OCI-LY7 (cell line): ENCODE results near the gene MACROD2. TPM values are rescaled to one million over a fixed set of nuclear protein-coding genes. Genes with fewer than 3 reads are reported as not detected.

Source experiments
- BruUV-seq: library from RNA; stranded (reverse); fragments of 400-500 nt; replicated peaks from 2 replicates; lab custom pipeline; 2021; lab: Mats Ljungman, UMichigan
- CTCF ChIA-PET: fragments of 300-600 bp; sonication (Branson Sonifier 250); formaldehyde crosslinking; loops from one replicate; lab custom pipeline; 2022; ENCODE audit warnings: antibody characterized with exemption; ENCODE audit not compliant: unreplicated experiment; lab: Charles Lee
- POLR2A ChIA-PET: fragments of 300-600 bp; sonication (Branson Sonifier 250); formaldehyde crosslinking; loops from one replicate; lab custom pipeline; 2022; ENCODE audit warnings: antibody characterized with exemption; lab: Charles Lee
- DNase-seq: peaks from one replicate; pipeline ENCODE4 v3.0.0-alpha.2; 2015; ENCODE audit warnings: low spot score
- H2AFZ ChIP-seq: fragments of 200-600 bp; sonication (generic), shearing (Covaris generic); 2 replicates; pipeline ENCODE4 v1.6.1; 2014; ENCODE audit warnings: mild to moderate bottlenecking, antibody characterized with exemption, low read length, moderate library complexity
- H3K27ac ChIP-seq: fragments of 200-600 bp; sonication (generic); 2 replicates; pipeline ENCODE4 v1.5.1; 2014; ENCODE audit warnings: mixed run types, low read depth, mild to moderate bottlenecking, moderate library complexity, low read length, inconsistent platforms; ENCODE audit not compliant: poor library complexity, severe bottlenecking
- H3K36me3 ChIP-seq: fragments of 200-600 bp; sonication (generic); 2 replicates; pipeline ENCODE4 v1.6.1; 2014; ENCODE audit warnings: mild to moderate bottlenecking, antibody characterized with exemption, low read length, moderate library complexity, mixed read lengths; ENCODE audit not compliant: insufficient read depth
- H3K4me1 ChIP-seq: fragments of 200-600 bp; sonication (generic); 2 replicates; pipeline ENCODE4 v1.5.1; 2014; ENCODE audit warnings: mild to moderate bottlenecking, low read length; ENCODE audit not compliant: insufficient read depth, poor library complexity, severe bottlenecking
- H3K4me2 ChIP-seq: fragments of 200-600 bp; sonication (generic); 2 replicates; pipeline ENCODE4 v1.6.1; 2014; ENCODE audit warnings: mild to moderate bottlenecking, low read length
- H3K4me3 ChIP-seq: fragments of 200-600 bp; sonication (generic); 2 replicates; pipeline ENCODE4 v1.5.1; 2014; ENCODE audit warnings: mild to moderate bottlenecking, low read depth, low read length; ENCODE audit not compliant: poor library complexity, severe bottlenecking
- H3K79me2 ChIP-seq: fragments of 200-600 bp; sonication (generic); 2 replicates; pipeline ENCODE4 v1.6.1; 2016; ENCODE audit warnings: low read depth, mild to moderate bottlenecking, low read length, moderate library complexity, mixed read lengths; ENCODE audit not compliant: insufficient read depth
- H3K9me2 ChIP-seq: fragments of 200-600 bp; sonication (generic); 2 replicates; pipeline ENCODE4 v1.6.1; 2016; ENCODE audit warnings: mild to moderate bottlenecking, low read length, mixed read lengths; ENCODE audit not compliant: insufficient read depth
- H3K9me3 ChIP-seq: fragments of 200-600 bp; sonication (generic); 2 replicates; pipeline ENCODE4 v1.6.1; 2014; ENCODE audit warnings: mild to moderate bottlenecking, mixed run types, low read length, mixed read lengths
- H4K20me1 ChIP-seq: fragments of 200-600 bp; sonication (generic); 2 replicates; pipeline ENCODE4 v1.6.1; 2014; ENCODE audit warnings: mild to moderate bottlenecking, antibody characterized with exemption, low read length, moderate library complexity, mixed read lengths; ENCODE audit not compliant: insufficient read depth
- CTCF ChIP-seq: fragments of 200-600 bp; sonication (generic); conservative IDR thresholded peaks from 2 replicates; pipeline ENCODE4 v1.5.1; 2014; ENCODE audit warnings: mild to moderate bottlenecking, antibody characterized with exemption, low read length, moderate library complexity, mixed read lengths
- EZH2phosphoT487 ChIP-seq: fragments of 200-600 bp; sonication (generic); IDR thresholded peaks from 2 replicates; pipeline ENCODE4 v1.6.1; 2018; ENCODE audit warnings: low read depth, borderline replicate concordance, mild to moderate bottlenecking, mixed run types, antibody characterized with exemption, low read length, moderate library complexity, mixed read lengths
- intact Hi-C: fragments of 100-400 bp; cut with micrococcal nuclease; formaldehyde crosslinking; loops from one replicate; pipeline ENCODE4 v1.10.0; 2022; ENCODE audit not compliant: unreplicated experiment
- total RNA-seq, 2 experiments: library from RNA; depleted of rRNA in 1 of 2; stranded (reverse); fragments of >200 nt in 1 of 2; shearing (Covaris generic) in 1 of 2; gene quantifications; 2 replicates each; pipeline ENCODE4 v1.2.3, GENCODE V29; 2014 to 2022

Gene MACROD2
- total RNA-seq, 2 experiments from 2014 or later = 0.09 to 4.5 TPM

DNA sequence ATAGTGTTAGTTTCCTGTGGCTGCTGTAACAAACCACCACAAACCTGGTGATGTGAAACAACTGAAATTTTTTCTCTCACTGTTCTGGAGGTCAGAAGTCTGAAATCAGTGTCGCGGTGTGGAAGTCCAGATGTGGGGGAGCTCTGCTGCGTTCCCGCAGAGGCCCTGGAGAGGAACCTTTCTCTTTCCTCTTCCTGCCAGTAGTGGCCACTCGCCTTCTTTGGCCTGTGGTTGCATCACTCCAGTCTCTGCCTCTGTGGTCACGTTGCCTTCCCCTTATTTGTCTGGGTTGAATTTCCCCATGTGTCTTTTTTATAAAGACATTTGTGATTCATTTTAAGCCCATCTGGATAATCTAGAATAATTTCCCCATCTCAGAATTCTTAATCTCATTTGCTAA is 637.6 kb downstream of the MACROD2 start:
- TF ChIP-seq CTCF (no peak), EZH2phosphoT487 (no peak)
- no peak overlapping the region for H3K27ac ChIP-seq
- no peaks in the 10 kb centered on the region for H3K4me1 ChIP-seq
- H3K9me3 ChIP-seq = no peaks in the 10 kb centered on the region
- no peak for DNase-seq
- no peaks in the 10 kb centered on the region for H4K20me1 ChIP-seq
- no peaks in the 10 kb centered on the region for H3K79me2 ChIP-seq
- no peaks in the 10 kb centered on the region for H3K9me2 ChIP-seq
- no peak overlapping the region for H3K4me3 ChIP-seq
- H3K4me2 ChIP-seq = no peak overlapping the region
- no peaks in the 10 kb centered on the region for H3K36me3 ChIP-seq
- no TSS peak for BruUV-seq
- H2AFZ ChIP-seq = no peak overlapping the region
- CTCF ChIA-PET = no interaction called here
- intact Hi-C loops = no loop called here
- POLR2A ChIA-PET = no interaction called here

DNA sequence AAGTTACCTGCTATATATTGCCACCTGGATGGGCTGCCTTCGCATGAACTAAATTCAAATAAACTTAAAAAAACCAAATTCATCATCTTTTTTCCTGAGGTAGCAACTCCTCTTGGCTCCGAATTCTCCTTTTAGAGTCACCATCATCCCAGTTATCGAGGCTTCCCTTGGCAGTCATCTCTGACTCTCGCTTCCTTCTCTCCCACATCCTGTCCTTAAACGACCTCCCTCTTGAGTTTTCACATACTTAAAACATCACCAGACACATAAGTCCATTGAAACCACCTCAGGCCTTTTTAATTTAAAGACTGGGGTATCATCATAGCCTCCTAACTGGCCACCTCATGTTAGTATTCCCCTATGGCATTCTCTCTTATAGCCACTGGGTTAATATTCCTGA is 638.2 kb downstream of the MACROD2 start:
- no TSS peak for BruUV-seq
- Histone ChIP-seq H3K36me3 (no peaks in the 10 kb centered on the region), H4K20me1 (no peaks in the 10 kb centered on the region), H2AFZ (no peak overlapping the region), H3K27ac (no peak overlapping the region), H3K9me2 (no peaks in the 10 kb centered on the region), H3K4me1 (no peaks in the 10 kb centered on the region), H3K79me2 (no peaks in the 10 kb centered on the region), H3K9me3 (no peaks in the 10 kb centered on the region), H3K4me3 (no peak overlapping the region), H3K4me2 (no peak overlapping the region)
- ChIA-PET CTCF (no interaction called here), POLR2A (no interaction called here)
- no peak for TF ChIP-seq EZH2phosphoT487
- no peak for TF ChIP-seq CTCF
- no peak for DNase-seq
- intact Hi-C loops = no loop called here

- POLR2A ChIA-PET = no interaction called here
- no peak for DNase-seq
- CTCF ChIA-PET = no interaction called here
- Histone ChIP-seq H3K4me1 (no peaks in the 10 kb centered on the region), H3K9me2 (no peaks in the 10 kb centered on the region), H4K20me1 (no peaks in the 10 kb centered on the region), H2AFZ (no peak overlapping the region), H3K27ac (no peak overlapping the region), H3K4me3 (no peak overlapping the region), H3K4me2 (no peak overlapping the region), H3K9me3 (no peaks in the 10 kb centered on the region), H3K79me2 (no peaks in the 10 kb centered on the region), H3K36me3 (no peaks in the 10 kb centered on the region)
- no peak for TF ChIP-seq EZH2phosphoT487
- no peak for TF ChIP-seq CTCF
- no TSS peak for BruUV-seq
- intact Hi-C loops = no loop called here
These were observed 639.3 kb downstream of the MACROD2 start for GRCh38 chr20:14634665-14635064.
